ENCODE measurements around the gene SMR3A.

The SMR3A gene

DNA sequence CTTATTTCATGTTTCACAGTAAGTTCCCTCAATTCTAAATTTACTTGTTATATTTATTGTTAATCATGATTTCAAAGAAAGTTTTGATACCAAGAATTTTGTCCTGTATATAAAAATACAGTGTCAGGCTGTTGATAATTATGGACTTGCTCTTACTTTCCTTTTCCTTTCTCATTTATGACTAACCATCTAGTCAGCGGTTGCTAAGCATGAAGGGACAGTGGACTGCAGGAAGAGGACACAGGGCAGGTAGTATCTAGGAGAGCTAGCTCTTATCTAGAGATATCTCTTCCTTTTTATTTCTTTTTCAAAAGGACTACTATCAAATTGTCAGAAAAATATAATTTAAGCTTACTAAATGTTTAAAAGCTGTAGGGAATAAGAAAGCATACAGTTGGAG is 38.8 kb downstream of the SMR3A start:
- TF ChIP-seq, protein P1, sequence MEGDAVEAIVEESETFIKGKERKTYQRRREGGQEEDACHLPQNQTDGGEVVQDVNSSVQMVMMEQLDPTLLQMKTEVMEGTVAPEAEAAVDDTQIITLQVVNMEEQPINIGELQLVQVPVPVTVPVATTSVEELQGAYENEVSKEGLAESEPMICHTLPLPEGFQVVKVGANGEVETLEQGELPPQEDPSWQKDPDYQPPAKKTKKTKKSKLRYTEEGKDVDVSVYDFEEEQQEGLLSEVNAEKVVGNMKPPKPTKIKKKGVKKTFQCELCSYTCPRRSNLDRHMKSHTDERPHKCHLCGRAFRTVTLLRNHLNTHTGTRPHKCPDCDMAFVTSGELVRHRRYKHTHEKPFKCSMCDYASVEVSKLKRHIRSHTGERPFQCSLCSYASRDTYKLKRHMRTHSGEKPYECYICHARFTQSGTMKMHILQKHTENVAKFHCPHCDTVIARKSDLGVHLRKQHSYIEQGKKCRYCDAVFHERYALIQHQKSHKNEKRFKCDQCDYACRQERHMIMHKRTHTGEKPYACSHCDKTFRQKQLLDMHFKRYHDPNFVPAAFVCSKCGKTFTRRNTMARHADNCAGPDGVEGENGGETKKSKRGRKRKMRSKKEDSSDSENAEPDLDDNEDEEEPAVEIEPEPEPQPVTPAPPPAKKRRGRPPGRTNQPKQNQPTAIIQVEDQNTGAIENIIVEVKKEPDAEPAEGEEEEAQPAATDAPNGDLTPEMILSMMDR (IDR thresholded peaks at IDR 0.05; ENCODE audit: low read depth, low read length, missing control alignments) = no peak
- no peak overlapping the region for H3K4me3 ChIP-seq (ENCODE audit: low read depth, low read length)

DNA sequence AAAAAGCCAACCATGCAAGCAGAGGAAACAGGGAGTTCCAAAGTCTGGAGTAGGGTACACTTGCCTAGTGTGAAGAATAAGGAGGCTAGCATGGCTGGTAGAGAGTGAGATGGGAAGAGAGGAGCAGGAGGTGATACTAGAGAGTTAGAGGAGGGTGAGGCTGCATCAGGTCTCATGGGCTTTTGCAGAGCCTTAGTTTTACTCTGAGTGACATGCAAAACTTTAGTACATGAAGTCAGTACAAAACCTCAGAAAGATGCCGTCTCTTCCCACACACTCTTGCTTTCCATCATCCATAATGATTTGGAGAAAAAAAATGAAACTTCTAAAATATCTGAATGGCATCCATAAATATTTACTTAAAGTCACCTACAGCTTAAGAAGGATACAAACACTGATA is 42.2 kb downstream of the SMR3A start:
- TF ChIP-seq, protein P1 (IDR thresholded peaks at IDR 0.05; ENCODE audit: low read depth, low read length, missing control alignments) = no peak
- no peak overlapping the region for H3K4me3 ChIP-seq (ENCODE audit: low read depth, low read length)
- in situ Hi-C loops (cut with HindIII; ENCODE audit: low sequenced_read_pairs) = no loop called here
- no peak for DNase-seq (ENCODE audit: low read depth)

More for the DNA sequence above, 38.8 kb downstream of the SMR3A start:
- no peak for DNase-seq (ENCODE audit: low read depth)
- in situ Hi-C loops (cut with HindIII; ENCODE audit: low sequenced_read_pairs) = no loop called here

GRCh38 chr4:70405765-70406164 is 45.2 kb downstream of the SMR3A start:
- in situ Hi-C loops (cut with HindIII; ENCODE audit: low sequenced_read_pairs) = no loop called here
- TF ChIP-seq, protein P1 (IDR thresholded peaks at IDR 0.05; ENCODE audit: low read depth, low read length, missing control alignments) = no peak
- DNase-seq (ENCODE audit: low read depth) = no peak
- H3K4me3 ChIP-seq (ENCODE audit: low read depth, low read length) = no peak overlapping the region
